Measurements from ENCODE around the gene ATL1. TPM values are rescaled to one million over a fixed set of nuclear protein-coding genes. Genes with fewer than 3 reads are reported as not detected.

The ATL1 gene
- total and polyA plus RNA-seq, 2 of the 8 experiments (the other 6 are each of a cell fraction or from before 2014, with no cell fraction given) = 4.0 to 5.9 TPM

- TF ChIP-seq CHD7 (IDR thresholded peaks at IDR 0.05; ENCODE audit: insufficient replicate concordance, low read length) (no peak), BRCA1 (IDR thresholded peaks at IDR 0.05; ENCODE audit: low read depth, low read length) (no peak), RBBP5 (IDR thresholded peaks at IDR 0.05; ENCODE audit: borderline replicate concordance, low read depth, low read length) (peak; percentile 86), TEAD4 (IDR thresholded peaks at IDR 0.05; ENCODE audit: low read depth, low read length) (no peak), ATF2 (IDR thresholded peaks at IDR 0.05; ENCODE audit: low read length) (no peak), MAFK (IDR thresholded peaks at IDR 0.05; ENCODE audit: low read depth, low read length) (no peak), POLR2AphosphoS5 (IDR thresholded peaks at IDR 0.05; ENCODE audit: low read depth, low read length) (peak; percentile 31; the same call in 1 of the 2 replicates)
These were observed at the start of gene ATL1 (continued) for GRCh38 chr14:50559990-50560930.

All from H1 (cell line).